A549 (cell line): ENCODE measurements around the gene EXOC5. TPM values are rescaled to one million over a fixed set of nuclear protein-coding genes. Genes with fewer than 3 reads are reported as not detected.

Experiments used
- ATAC-seq, 2 experiments: fragments of 200-7000 bp in 1 of 2; fragments of >200 bp in 1 of 2; cut with Nextera tagmentation in 1 of 2; cut with Tn5 transposase in 1 of 2; 3 replicates each; pipeline versions ENCODE4 v1.8.0 to v1.9.1; 2018 to 2020; ENCODE audit warnings: mild to moderate bottlenecking in 1 of 2, moderate library complexity in 1 of 2
- CTCF ChIA-PET: fragments of 300-600 bp; sonication (Branson Sonifier 250); formaldehyde crosslinking; extraction: SDS; loops from one replicate; lab custom pipeline; 2021; ENCODE audit warnings: antibody characterized with exemption, inconsistent platforms; lab: Yijun Ruan, JAX
- POLR2A ChIA-PET: fragments of 350-600 bp; formaldehyde crosslinking; extraction: SDS; loops from one replicate; lab custom pipeline; 2021; ENCODE audit warnings: antibody characterized with exemption, inconsistent platforms; lab: Yijun Ruan, JAX
- DNase-seq, 2 experiments: peaks; one replicate each; pipeline versions ENCODE4 v3.0.0 to v3.0.0-alpha.2; 2011 to 2016; ENCODE audit warnings: low read depth in 1 of 2, low spot score in 1 of 2
- FAIRE-seq: peaks from 2 replicates; lab custom pipeline; 2011; peaks lifted over from hg19 to GRCh38; lab: Jason Lieb, UNC
- H3K27ac ChIP-seq, 2 experiments: fragments of >200 bp; sonication (Bioruptor Twin); formaldehyde crosslinking; 3 replicates each; pipeline ENCODE4 v1.5.1; 2016 to 2017
- H3K4me1 ChIP-seq: fragments of >200 bp; sonication (Bioruptor Twin); formaldehyde crosslinking; 3 replicates; pipeline ENCODE4 v1.6.1; 2016
- H3K4me2 ChIP-seq: fragments of >200 bp; sonication (Bioruptor Twin); formaldehyde crosslinking; 3 replicates; pipeline ENCODE4 v1.6.1; 2016
- H3K4me3 ChIP-seq: fragments of >200 bp; sonication (Bioruptor Twin); formaldehyde crosslinking; 3 replicates; pipeline ENCODE4 v1.5.1; 2016
- H3K9me3 ChIP-seq: fragments of >200 bp; sonication (Bioruptor Twin); formaldehyde crosslinking; 3 replicates; pipeline ENCODE4 v1.6.1; 2016
- CBX2 ChIP-seq: fragments of 200-600 bp; sonication (generic); IDR thresholded peaks from 2 replicates; pipeline ENCODE4 v1.6.1; 2016; ENCODE audit warnings: low read depth, mild to moderate bottlenecking, borderline replicate concordance
- CEBPB ChIP-seq, 2 experiments: fragments of >200 bp in 1 of 2; sonication (Bioruptor Twin) in 1 of 2; formaldehyde crosslinking in 1 of 2; IDR thresholded peaks; 2 replicates each; pipeline ENCODE4 v1.6.1; 2012 to 2016
- CTCF ChIP-seq: fragments of >200 bp; sonication (Bioruptor Twin); formaldehyde crosslinking; IDR thresholded peaks from 3 replicates; pipeline ENCODE4 v1.5.1; 2016
- E2F6 ChIP-seq: IDR thresholded peaks from 2 replicates; pipeline ENCODE4 v1.6.1; 2012; ENCODE audit warnings: low read depth, borderline replicate concordance
- EHF ChIP-seq: fragments of 250-450 bp; sonication (Bioruptor Pico); IDR thresholded peaks from 2 replicates; pipeline ENCODE4 v1.5.0; 2020; ENCODE audit warnings: mild to moderate bottlenecking
- FOSL2 ChIP-seq, 2 experiments: fragments of 450-650 bp in 1 of 2; fragments of >200 bp in 1 of 2; sonication (Bioruptor Twin) in 1 of 2; formaldehyde crosslinking; IDR thresholded peaks; 2 replicates each; pipeline versions ENCODE4 v1.5.0 to v1.6.1; 2016 to 2020; ENCODE audit warnings: mild to moderate bottlenecking in 1 of 2, moderate library complexity in 1 of 2
- HDAC2 ChIP-seq: fragments of 200-600 bp; sonication (generic); IDR thresholded peaks from 2 replicates; pipeline ENCODE4 v1.6.1; 2016
- HEYL ChIP-seq: fragments of 250-450 bp; sonication (Bioruptor Pico); IDR thresholded peaks from 2 replicates; pipeline ENCODE4 v1.8.0; 2021; ENCODE audit warnings: mild to moderate bottlenecking, moderate library complexity
- HMGXB4 ChIP-seq: fragments of 250-450 bp; sonication (Bioruptor Pico); IDR thresholded peaks from 2 replicates; pipeline ENCODE4 v1.5.0; 2021; ENCODE audit warnings: mild to moderate bottlenecking, moderate library complexity, borderline replicate concordance
- HOXA7 ChIP-seq: fragments of 250-450 bp; sonication (Bioruptor Pico); IDR thresholded peaks from 2 replicates; pipeline ENCODE4 v1.5.0; 2020; ENCODE audit warnings: mild to moderate bottlenecking, moderate library complexity
- JUN ChIP-seq, 2 experiments: fragments of >200 bp; sonication (Bioruptor Twin); formaldehyde crosslinking; IDR thresholded peaks; 2 replicates in 1 of 2; 3 replicates in 1 of 2; pipeline ENCODE4 v1.6.1; 2016 to 2017
- JUNB ChIP-seq: fragments of >200 bp; sonication (Bioruptor Twin); formaldehyde crosslinking; IDR thresholded peaks from 2 replicates; pipeline ENCODE4 v1.6.1; 2016
- KDM5A ChIP-seq: fragments of 200-600 bp; sonication (generic); IDR thresholded peaks from 2 replicates; pipeline ENCODE4 v1.6.1; 2016; ENCODE audit warnings: antibody characterized with exemption, mild to moderate bottlenecking
- MAX ChIP-seq: IDR thresholded peaks from 2 replicates; pipeline ENCODE4 v1.6.1; 2012
- PBX3 ChIP-seq: IDR thresholded peaks from 2 replicates; pipeline ENCODE4 v1.6.1; 2012
- RCOR1 ChIP-seq: fragments of 150-350 bp; IDR thresholded peaks from 2 replicates; pipeline ENCODE4 v1.6.1; 2014; ENCODE audit warnings: antibody characterized with exemption, low read length, low read depth
- RFX5 ChIP-seq: fragments of 450-650 bp; IDR thresholded peaks from 2 replicates; pipeline ENCODE4 v1.7.1; 2014; ENCODE audit warnings: antibody characterized with exemption, mild to moderate bottlenecking, moderate library complexity
- SREBF2 ChIP-seq: fragments of 450-650 bp; IDR thresholded peaks from 2 replicates; pipeline ENCODE4 v1.6.1; 2014; ENCODE audit warnings: mild to moderate bottlenecking, moderate library complexity
- ZFP36 ChIP-seq: fragments of 450-650 bp; IDR thresholded peaks from 2 replicates; pipeline ENCODE4 v1.6.1; 2014; ENCODE audit warnings: borderline replicate concordance; ENCODE audit not compliant: partially characterized antibody
- WGBS: methylation state at CpG from one replicate; pipeline ENCODE4 v1.1.6; 2017; ENCODE audit errors: missing lambda C conversion rate; 5-methylcytosine and 5-hydroxymethylcytosine counted together
- polyA plus RNA-seq, 4 experiments: library from polyadenylated mRNA; depleted of rRNA in 3 of 4; stranded (reverse); fragments of >200 nt; fragmentation: RNase III in 1 of 4; extraction: RNeasy Plus Mini Kit Qiagen cat#74134 plus additional on column Dnase treatment in 1 of 4; gene quantifications; 2 replicates in 3 of 4; 3 replicates in 1 of 4; pipeline ENCODE4 v1.2.3, GENCODE V29; 2011 to 2017

The EXOC5 gene
- polyA plus RNA-seq, 2 of the 4 experiments (the other 2 are of a cell fraction): 30.4 to 64.6 TPM

GRCh38 chr14:57161583-57162234, 107.0 kb downstream of the EXOC5 start:
- H3K27ac ChIP-seq: no peak overlapping the region
- DNase-seq: no peak
- ChIA-PET CTCF (interaction anchor here (1.3 kb wide), 1 partner anchor 12 kb away, joined by 3 read pairs; no protein-coding TSS in a partner anchor), POLR2A (no interaction called here)
- H3K4me1 ChIP-seq: no peaks in the 10 kb centered on the region
- 43% methylated on average over 8 of the region's 8 CpGs for WGBS
- TF ChIP-seq JUNB (no peak), FOSL2 (IDR thresholded peaks at IDR 0.05) (no peak), FOSL2 (CRISPR knock-in tag; IDR thresholded peaks at IDR 0.05) (no peak), MAX (no peak), CEBPB (IDR thresholded peaks at IDR 0.05) (no peak), ZFP36 (no peak), RCOR1 (no peak), HDAC2 (no peak), HOXA7 (CRISPR knock-in tag) (no peak), CTCF (no peak), PBX3 (no peak), EHF (no peak), KDM5A (no peak), JUN (IDR thresholded peaks at IDR 0.05) (no peak), SREBF2 (no peak), HMGXB4 (CRISPR knock-in tag) (no peak), CBX2 (no peak)
- no peak overlapping the region for H3K4me3 ChIP-seq
- no peak for ATAC-seq
- H3K4me2 ChIP-seq: no peak overlapping the region
- H3K9me3 ChIP-seq: no peaks in the 10 kb centered on the region
- FAIRE-seq: no peak

- no peak for ATAC-seq
- Histone ChIP-seq H3K27ac (no peak overlapping the region), H3K4me1 (no peaks in the 10 kb centered on the region), H3K9me3 (no peaks in the 10 kb centered on the region), H3K4me2 (no peak overlapping the region), H3K4me3 (no peak overlapping the region)
- POLR2A ChIA-PET: no interaction called here
- 10% methylated on average over 6 of the region's 6 CpGs for WGBS
- no peak for TF ChIP-seq RFX5
- TF ChIP-seq HEYL (CRISPR knock-in tag): no peak
- TF ChIP-seq EHF: no peak
- no peak for TF ChIP-seq E2F6
- TF ChIP-seq HDAC2: no peak
- no peak for FAIRE-seq
- CTCF ChIA-PET: no interaction called here
- DNase-seq: no peak
Measured at GRCh38 chr14:57160333-57160732, 108.4 kb downstream of the EXOC5 start.
